Parathyroid adenoma (tissue), 2 donors: ENCODE data around the gene FOXJ3.

Experiments
- H2AFZ ChIP-seq: fragments of 300-600 bp; sonication (generic); one replicate; pipeline ENCODE4 v1.7.0; 2017; ENCODE audit warnings: antibody characterized with exemption, mild to moderate bottlenecking
- H3K27ac ChIP-seq: fragments of 300-600 bp; sonication (generic); one replicate; pipeline ENCODE4 v1.7.0; 2017
- H3K27me3 ChIP-seq: fragments of 300-600 bp; sonication (generic); one replicate; pipeline ENCODE4 v1.7.0; 2017; ENCODE audit warnings: low read length; ENCODE audit not compliant: control insufficient read depth, insufficient read depth
- H3K36me3 ChIP-seq: fragments of 300-600 bp; sonication (generic); one replicate; pipeline ENCODE4 v1.7.0; 2017; ENCODE audit warnings: low read length; ENCODE audit not compliant: control insufficient read depth, insufficient read depth
- H3K4me1 ChIP-seq: fragments of 300-600 bp; sonication (generic); one replicate; pipeline ENCODE4 v1.7.0; 2017; ENCODE audit warnings: control low read depth
- H3K4me2 ChIP-seq: fragments of 300-600 bp; sonication (generic); one replicate; pipeline ENCODE4 v1.7.0; 2017; ENCODE audit warnings: low read length
- H3K4me3 ChIP-seq: fragments of 300-600 bp; sonication (generic); one replicate; pipeline ENCODE4 v1.7.0; 2017; ENCODE audit warnings: low read depth, low read length
- H3K79me2 ChIP-seq: fragments of 300-600 bp; sonication (generic); one replicate; pipeline ENCODE4 v1.7.0; 2017; ENCODE audit warnings: control low read depth
- H3K9ac ChIP-seq: fragments of 300-600 bp; sonication (generic); one replicate; pipeline ENCODE4 v1.7.0; 2017; ENCODE audit warnings: mild to moderate bottlenecking
- H3K9me3 ChIP-seq: fragments of 300-600 bp; sonication (generic); one replicate; pipeline ENCODE4 v1.7.0; 2017; ENCODE audit warnings: low read length; ENCODE audit not compliant: control insufficient read depth
- TF ChIP-seq, protein P1 (sequence below): fragments of 300-600 bp; sonication (generic); IDR thresholded peaks from one replicate; pipeline ENCODE4 v1.7.0; 2017; ENCODE audit warnings: antibody characterized with exemption, mild to moderate bottlenecking
- donor health status: primary hyperparathyroidism.

Gene FOXJ3

DNA sequence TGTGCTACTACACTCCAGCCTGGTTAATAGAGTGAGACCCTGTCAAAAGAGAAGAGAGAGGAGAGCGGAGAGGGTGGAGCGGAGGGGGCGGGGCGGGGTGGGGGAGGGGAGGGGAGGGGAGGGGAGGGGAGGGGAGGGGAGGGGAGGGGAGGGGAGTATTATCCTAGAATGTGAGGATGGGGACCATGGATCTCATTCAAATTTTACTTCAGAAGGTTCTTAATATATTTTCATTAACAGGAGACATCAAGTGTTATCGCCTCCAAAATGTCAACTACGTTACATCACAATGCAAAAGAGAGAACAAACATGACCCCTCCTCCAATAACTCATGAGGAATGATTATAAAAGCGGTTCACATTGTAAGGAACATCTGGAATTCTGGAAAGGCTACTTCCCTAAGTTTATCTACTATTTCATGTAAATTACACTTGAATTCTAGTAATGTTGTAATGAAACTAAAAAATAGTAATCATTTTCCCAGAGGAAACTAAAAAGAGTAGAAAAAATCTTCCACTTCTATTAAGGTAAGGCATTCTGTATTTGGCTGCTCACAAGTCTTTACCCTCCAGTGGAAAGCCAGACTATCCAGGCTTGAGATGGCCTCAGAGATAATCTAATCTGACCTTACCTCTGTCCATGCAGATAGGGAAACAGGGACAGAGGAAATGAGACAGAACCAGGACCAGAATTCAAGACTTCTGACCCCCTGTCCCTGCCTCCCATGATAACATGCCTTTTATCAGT, 151.7 kb downstream of the FOXJ3 start:
- Histone ChIP-seq H3K4me2 (peak overlapping the region; percentile 33), H3K4me3 (no peak overlapping the region), H3K79me2 (no peaks in the 10 kb centered on the region), H3K9me3 (no peaks in the 10 kb centered on the region), H3K9ac (no peak overlapping the region), H3K27ac (no peak overlapping the region), H2AFZ (no peak overlapping the region), H3K27me3 (no peaks in the 10 kb centered on the region), H3K36me3 (no peaks in the 10 kb centered on the region), H3K4me1 (no peaks in the 10 kb centered on the region)
- TF ChIP-seq, protein P1, sequence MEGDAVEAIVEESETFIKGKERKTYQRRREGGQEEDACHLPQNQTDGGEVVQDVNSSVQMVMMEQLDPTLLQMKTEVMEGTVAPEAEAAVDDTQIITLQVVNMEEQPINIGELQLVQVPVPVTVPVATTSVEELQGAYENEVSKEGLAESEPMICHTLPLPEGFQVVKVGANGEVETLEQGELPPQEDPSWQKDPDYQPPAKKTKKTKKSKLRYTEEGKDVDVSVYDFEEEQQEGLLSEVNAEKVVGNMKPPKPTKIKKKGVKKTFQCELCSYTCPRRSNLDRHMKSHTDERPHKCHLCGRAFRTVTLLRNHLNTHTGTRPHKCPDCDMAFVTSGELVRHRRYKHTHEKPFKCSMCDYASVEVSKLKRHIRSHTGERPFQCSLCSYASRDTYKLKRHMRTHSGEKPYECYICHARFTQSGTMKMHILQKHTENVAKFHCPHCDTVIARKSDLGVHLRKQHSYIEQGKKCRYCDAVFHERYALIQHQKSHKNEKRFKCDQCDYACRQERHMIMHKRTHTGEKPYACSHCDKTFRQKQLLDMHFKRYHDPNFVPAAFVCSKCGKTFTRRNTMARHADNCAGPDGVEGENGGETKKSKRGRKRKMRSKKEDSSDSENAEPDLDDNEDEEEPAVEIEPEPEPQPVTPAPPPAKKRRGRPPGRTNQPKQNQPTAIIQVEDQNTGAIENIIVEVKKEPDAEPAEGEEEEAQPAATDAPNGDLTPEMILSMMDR, result no peak

DNA sequence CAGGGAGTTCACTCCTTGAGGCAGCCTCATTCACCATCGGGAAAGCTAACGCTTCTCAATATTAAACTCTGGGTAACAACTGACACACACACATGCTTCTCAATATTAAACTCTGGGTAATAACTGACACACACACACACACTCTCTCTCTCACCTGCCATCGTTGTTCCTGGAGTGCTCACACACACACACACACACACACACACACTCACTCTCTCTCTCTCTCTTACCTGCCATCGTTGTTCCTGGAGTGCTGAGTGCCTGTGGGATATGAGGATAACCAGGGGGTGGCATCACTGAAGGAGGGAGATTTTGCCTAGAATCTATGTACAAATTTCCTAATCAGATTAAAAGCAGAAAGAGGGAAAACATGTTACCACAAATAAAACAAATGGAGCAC, 153.3 kb downstream of the FOXJ3 start:
- Histone ChIP-seq H3K4me1 (no peaks in the 10 kb centered on the region), H3K4me3 (no peak overlapping the region), H3K4me2 (no peak overlapping the region), H3K27ac (no peak overlapping the region), H2AFZ (no peak overlapping the region), H3K36me3 (no peaks in the 10 kb centered on the region), H3K79me2 (no peaks in the 10 kb centered on the region), H3K27me3 (no peaks in the 10 kb centered on the region), H3K9me3 (no peaks in the 10 kb centered on the region), H3K9ac (no peak overlapping the region)
- TF ChIP-seq, protein P1, result no peak

GRCh38 chr1:42179900-42180329, 155.1 kb downstream of the FOXJ3 start:
- H3K27me3 ChIP-seq, result no peaks in the 10 kb centered on the region
- H3K27ac ChIP-seq, result no peak overlapping the region
- no peak overlapping the region for H3K9ac ChIP-seq
- no peaks in the 10 kb centered on the region for H3K79me2 ChIP-seq
- no peaks in the 10 kb centered on the region for H3K4me1 ChIP-seq
- no peak overlapping the region for H2AFZ ChIP-seq
- H3K4me3 ChIP-seq, result no peak overlapping the region
- TF ChIP-seq, protein P1, result no peak
- H3K36me3 ChIP-seq, result no peaks in the 10 kb centered on the region
- H3K9me3 ChIP-seq, result no peaks in the 10 kb centered on the region
- H3K4me2 ChIP-seq, result no peak overlapping the region

DNA sequence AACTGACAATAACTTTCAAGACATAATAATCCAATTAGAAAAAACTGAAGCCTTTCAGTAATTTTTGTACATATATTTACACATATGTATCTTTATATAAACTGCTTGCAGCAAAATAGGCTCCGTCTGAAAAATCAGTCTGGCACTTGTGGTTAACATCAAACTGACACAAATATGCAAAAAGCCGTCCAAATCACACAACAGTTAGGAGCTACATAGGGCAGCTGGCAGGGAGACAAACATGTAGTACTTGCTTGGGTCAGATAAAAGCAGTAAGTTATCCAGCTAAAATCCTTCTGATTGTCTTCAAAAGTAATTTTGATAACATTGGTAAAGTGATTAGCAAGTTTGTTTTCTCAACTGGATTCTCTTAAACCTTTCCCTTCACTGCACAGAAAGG, 155.8 kb downstream of the FOXJ3 start:
- no peak overlapping the region for H3K27ac ChIP-seq
- H3K4me3 ChIP-seq, result no peak overlapping the region
- H3K9ac ChIP-seq, result no peak overlapping the region
- no peak overlapping the region for H2AFZ ChIP-seq
- TF ChIP-seq, protein P1, result no peak
- H3K9me3 ChIP-seq, result no peaks in the 10 kb centered on the region
- H3K36me3 ChIP-seq, result no peaks in the 10 kb centered on the region
- H3K4me2 ChIP-seq, result no peak overlapping the region
- H3K27me3 ChIP-seq, result no peaks in the 10 kb centered on the region
- H3K79me2 ChIP-seq, result no peaks in the 10 kb centered on the region
- H3K4me1 ChIP-seq, result no peaks in the 10 kb centered on the region

GRCh38 chr1:42178249-42178648, 156.8 kb downstream of the FOXJ3 start:
- H3K27me3 ChIP-seq, result no peaks in the 10 kb centered on the region
- no peaks in the 10 kb centered on the region for H3K36me3 ChIP-seq
- no peaks in the 10 kb centered on the region for H3K79me2 ChIP-seq
- no peak overlapping the region for H3K9ac ChIP-seq
- H2AFZ ChIP-seq, result no peak overlapping the region
- peaks cover 4% of the 10 kb centered on the region for H3K4me1 ChIP-seq
- H3K4me3 ChIP-seq, result no peak overlapping the region
- H3K4me2 ChIP-seq, result no peak overlapping the region
- no peaks in the 10 kb centered on the region for H3K9me3 ChIP-seq
- TF ChIP-seq, protein P1, result no peak
- no peak overlapping the region for H3K27ac ChIP-seq
